GM18507 (cell line): ENCODE measurements around the gene ZNF74.
"Not testable (repeated sequence)": the region's sequence is repeated elsewhere in the genome, so short reads cannot be mapped to it uniquely, and the experiment has no call there.

Source experiments
- DNase-seq: peaks from one replicate; pipeline ENCODE4 v3.0.0; 2011; ENCODE audit warnings: low read depth; ENCODE audit not compliant: insufficient read length; ENCODE audit errors: extremely low spot score
- FAIRE-seq: peaks from 2 replicates; lab custom pipeline; 2011; peaks lifted over from hg19 to GRCh38; lab: Jason Lieb, UNC

The ZNF74 gene

DNA sequence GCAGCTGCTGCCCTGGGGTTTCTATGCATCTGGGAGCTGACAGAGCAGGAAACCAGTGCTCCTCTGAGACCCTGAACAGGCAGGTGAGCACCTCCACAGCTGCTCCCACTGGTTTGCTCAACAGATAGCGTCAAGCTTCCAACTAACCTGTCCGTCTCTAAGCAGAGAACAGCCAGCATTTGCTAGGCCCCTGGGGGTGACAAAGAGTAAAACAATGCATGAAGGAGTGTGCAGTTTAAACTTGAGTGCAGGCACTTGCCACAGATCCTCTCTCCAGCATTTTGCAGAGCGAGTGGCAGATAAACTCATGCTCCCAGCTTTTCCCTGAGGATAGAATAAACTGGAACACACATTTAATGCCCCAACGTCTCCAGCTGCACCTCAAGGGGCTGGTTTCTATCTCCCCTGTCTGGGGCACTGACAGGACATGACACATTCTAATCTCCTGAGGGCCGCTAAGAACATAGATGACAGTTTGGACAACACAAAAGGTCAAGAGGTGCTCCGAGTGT, 20.7 kb upstream of the ZNF74 start:
- DNase-seq, FAIRE-seq: not testable (repeated sequence)

DNA sequence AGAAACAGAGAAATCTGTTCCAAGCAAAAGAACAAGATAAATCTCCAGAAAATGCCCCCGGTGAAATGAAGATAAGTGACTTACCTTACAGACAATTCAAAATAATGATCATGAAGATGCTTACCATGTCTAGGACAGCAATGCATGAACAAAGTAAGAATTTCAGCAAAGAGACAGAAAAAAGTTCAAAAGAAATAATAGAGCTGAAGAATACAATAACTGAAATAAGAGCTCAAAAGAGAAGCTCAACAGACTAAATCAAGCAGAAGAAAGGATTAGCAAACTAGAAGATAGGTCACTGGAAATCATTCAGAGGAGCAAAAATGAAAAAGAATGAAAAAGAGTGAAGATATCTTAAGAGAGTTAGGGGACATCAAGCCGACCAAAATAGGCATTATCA, 19.8 kb upstream of the ZNF74 start:
- FAIRE-seq, DNase-seq: not testable (repeated sequence)

DNA sequence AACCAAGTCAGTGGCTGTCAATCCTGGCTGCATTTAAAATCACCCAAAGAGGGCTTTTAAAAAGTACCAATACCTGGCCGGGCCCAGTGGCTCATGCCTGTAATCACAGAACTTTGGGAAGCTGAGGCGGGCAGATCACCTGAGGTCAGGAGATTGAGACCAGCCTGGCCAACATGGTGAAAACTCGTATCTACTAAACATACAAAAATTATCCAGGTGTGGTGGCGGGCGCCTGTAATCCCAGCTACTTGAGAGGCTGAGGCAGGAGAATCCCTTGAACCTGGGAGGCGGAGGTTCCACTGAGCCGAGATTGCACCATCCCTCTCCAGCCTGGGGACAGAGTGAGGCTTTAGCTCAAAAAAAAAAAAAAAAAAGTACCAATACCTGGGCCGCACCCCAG, 17.7 kb upstream of the ZNF74 start:
- DNase-seq, FAIRE-seq: not testable (repeated sequence)

DNA sequence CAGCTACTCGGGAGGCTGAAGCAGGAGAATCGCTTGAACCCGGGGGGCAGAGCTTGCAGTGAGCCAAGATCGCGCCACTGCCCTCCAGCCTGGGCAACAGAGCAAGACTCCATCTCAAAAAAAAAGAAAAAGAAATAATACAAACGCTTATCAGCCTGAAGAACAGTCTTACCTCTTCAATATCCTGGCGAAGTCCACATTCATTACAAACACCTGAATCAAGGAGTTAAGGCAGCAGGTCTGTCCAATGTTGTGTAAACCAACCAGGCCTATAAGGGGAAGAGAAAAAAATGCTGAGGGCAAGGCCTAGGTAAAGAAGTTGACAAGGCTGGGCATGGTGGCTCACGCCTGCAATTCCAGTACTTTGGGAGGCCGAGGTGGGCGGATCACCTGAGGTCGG, 17.0 kb upstream of the ZNF74 start:
- not testable (repeated sequence) for DNase-seq, FAIRE-seq

DNA sequence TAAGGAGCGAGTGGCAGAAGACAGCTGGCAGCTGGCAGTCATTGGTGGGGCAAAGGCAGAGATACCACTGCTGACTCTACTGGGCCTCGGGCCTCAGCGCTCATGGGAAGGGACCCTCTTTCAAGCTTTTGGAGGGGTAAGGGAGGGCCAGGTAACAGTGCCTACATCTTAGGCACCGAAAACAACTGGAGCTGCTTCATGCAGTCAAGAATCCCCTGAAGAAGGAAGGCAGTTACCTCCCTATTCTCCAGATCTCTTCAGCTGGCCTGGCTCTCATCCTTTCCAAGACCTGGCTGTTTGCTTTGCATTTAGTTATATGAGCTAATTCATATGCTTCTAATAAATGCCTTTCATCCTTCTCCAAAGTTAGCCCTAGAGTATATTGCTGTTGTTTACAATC, 15.8 kb upstream of the ZNF74 start:
- FAIRE-seq: no peak

DNA sequence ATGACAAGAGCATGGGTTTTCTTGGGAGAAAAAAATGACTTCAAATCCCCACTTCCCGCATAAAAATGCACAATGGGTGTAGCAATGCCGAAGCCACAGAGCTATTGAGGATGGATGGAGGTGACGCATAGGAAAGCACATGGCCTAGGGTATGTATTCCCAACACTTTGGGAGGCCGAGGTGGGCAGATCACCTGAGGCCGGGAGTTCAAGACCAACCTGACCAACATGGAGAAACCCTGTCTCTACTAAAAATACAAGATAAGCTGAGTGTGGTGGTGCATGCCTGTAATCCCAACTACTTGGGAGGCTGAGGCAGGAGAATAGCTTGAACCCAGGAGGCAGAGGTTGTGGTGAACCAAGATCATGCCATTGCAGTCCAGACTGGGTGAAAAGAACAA, 15.3 kb upstream of the ZNF74 start:
- FAIRE-seq, DNase-seq: not testable (repeated sequence)

More for the DNA sequence above, 15.8 kb upstream of the ZNF74 start:
- no peak for DNase-seq

DNA sequence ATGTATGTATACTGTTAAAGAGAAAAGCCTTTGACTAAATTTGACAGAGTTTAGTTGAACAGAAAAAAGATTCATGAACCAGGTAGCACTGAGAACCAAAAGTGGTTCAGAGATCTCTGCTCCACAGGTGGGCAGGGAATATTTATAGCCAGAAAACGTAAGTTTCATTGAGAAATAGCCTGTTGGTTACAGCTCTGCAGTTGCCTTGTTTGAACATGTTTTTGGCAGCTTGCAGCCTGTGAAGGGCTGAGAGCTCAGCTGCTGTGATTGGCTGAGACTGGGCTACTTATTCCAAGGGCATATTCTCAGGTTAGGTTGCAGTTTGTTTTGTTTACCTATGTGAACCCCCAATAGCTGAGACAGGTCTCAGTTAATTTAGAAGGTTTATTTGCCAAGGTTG, 13.5 kb upstream of the ZNF74 start:
- DNase-seq (no peak), FAIRE-seq (no peak)

DNA sequence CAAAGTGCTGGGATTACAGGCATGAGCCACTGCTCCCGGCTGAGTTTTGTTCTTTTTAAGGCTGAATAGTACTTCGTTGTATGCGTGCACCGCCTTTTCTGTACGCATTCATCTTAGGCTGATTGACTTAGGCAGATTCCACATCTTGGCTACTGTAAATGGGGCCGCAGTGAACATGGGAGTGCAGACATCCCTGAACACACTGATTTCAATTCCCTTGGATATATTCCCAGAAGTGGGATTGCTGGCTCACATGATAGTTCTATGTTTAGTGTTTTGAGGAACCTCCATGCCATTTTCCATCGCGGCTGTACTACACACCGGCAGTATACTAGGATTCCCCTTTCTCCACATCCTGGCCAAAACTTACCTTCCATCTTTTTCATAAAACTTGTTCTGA, 10.4 kb upstream of the ZNF74 start:
- no peak for FAIRE-seq
- DNase-seq: no peak

DNA sequence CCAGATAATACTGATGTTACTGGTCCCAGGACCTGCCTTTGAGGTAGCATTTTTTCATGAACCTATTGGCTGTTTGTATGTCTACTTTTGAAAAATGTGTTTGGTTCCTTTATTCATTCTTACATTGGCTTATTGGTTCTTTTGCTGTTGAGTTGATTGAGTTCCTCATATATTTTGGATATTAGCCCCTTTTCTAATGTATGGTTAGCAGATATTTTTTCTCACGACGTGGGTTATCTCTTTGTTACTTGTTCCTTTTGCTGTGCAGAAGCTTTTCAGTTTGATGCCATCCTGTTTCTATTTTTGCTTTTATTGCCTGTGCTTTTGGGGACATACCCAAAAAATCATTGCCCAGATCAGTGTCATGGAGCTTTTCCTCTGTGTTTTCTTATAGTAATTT, 9.8 kb upstream of the ZNF74 start:
- no peak for FAIRE-seq
- DNase-seq: no peak

DNA sequence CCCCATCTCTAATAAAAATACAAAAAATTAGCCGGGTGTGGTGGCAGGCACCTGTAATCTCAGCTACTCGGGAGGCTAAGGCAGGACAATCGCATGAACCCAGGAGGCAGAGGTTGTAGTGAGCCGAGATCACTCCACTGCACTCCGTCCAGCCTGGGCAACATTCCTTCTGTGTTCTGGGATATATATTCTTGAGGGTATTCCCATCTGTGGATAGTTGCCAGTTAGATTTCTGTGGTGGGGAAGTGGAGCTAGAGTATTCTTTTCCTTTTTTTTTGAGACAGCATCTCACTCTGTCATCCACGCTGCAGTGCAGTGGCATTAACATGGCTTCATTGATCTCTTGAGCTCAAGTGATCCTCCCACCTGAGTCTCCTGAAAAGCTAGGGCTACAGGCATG, 9.1 kb upstream of the ZNF74 start:
- DNase-seq: no peak
- no peak for FAIRE-seq

DNA sequence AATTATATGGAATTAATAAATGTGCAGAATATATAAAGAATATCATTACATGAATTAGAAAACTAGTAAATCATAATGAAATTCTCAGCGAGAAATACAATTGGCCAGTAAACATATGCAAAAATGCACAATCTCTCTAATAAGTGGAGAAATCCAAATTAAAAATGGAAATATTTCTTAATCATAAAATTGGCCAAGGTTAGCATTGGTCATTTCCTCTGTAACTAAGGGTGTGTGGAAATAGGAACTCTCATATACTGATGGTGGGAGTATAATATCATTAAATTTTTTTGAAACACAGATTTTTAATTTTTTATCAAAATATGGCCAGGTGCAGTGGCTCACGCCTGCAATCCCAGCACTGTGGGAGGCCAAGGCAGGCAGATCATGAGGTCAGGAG, 7.6 kb upstream of the ZNF74 start:
- FAIRE-seq: no peak
- no peak for DNase-seq

DNA sequence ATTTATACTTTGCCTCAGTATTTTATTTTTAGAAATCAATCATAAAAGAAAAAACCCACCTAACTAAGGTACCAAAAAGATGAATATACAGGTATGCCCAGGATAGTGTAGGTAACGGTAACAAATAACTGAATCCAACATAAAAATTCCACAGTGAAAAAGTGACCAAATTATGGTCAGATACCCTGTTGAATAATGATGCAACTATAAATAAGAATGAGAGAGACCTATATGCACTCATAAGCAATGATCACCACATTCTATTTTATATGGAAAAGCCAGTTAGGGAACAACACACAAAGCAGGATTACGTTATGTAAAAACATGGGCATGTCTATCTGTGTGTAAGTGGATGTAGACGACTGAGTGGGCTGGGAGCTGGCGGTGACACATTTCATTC, 7.0 kb upstream of the ZNF74 start:
- DNase-seq (no peak), FAIRE-seq (no peak)

DNA sequence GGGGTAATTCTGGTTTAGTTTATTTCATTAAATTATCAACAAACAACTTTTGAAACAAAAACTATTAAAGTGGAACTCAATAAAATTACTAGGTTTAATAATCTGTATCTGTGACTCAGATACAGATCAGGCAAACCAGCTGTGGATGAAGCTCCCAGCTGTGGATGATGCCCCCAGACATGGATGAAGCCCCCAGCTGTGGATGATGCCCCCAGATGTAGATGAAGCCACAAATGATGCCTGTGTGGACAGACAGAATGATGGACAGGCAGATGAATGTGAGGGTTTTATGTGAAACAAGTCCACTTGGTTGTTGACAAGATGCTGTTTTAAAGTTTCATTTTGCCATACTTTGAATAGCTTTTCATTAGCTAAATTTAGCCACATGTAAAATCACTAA, 5.8 kb upstream of the ZNF74 start:
- no peak for DNase-seq
- FAIRE-seq: no peak

DNA sequence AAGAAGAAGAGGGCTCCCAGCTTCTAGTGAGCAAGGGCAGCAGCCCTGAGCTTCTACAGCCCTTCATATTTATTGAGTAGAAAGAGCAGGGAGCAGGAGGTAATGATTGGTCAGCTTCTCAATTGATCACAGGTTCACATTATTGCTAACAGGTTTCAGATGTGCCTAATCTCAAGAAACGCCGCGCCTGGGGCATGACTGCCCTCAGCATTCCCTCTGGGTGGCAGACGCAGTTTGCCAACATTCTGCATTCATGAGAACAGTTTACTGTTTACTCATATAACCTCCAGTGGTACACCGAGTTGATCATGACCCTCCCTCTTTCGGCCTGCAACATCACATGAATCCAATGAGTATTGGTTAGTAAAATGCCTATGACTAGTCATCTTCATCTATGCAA, 4.7 kb upstream of the ZNF74 start:
- FAIRE-seq (no peak), DNase-seq (no peak)

DNA sequence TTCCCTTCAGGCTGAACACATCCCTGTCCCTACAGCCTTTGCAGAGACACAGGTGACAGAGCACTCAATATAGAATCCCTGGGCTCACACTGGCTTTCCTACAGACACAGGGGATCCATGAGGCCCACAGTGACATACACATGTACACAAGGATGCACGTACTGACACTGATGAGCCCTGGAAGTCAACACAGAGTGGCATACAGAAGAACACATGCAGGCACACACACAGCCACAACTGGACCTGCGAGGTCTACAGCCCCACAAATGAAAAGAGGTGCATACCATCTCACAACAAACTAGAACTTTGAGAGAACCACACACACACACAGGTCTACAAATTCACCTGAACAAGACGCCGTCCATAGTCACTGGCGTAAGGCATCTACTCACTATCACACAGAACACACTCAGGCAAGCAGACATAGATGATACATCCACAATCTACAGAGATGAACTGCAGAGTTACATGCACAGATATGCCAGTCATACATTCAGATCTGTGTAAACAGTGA, 3.5 kb upstream of the ZNF74 start:
- DNase-seq (no peak), FAIRE-seq (no peak)

DNA sequence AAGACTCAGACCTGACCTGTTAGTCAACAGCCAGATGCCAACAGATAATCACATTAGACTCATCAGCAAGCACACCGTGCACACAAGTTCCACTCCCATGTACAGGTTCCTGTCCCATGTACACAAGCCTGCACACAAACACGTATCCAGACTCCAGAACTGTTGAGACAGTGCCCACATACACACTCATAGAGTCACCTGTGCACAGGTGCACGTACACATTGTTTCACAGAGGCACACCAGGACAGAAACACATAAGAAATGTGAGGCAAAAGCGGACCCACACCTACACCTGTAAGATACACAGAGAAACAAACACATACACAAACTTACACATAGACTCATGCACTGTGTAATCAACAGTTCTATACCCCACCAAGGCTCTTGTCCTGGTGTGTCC, 2.7 kb upstream of the ZNF74 start:
- DNase-seq (no peak), FAIRE-seq (no peak)

DNA sequence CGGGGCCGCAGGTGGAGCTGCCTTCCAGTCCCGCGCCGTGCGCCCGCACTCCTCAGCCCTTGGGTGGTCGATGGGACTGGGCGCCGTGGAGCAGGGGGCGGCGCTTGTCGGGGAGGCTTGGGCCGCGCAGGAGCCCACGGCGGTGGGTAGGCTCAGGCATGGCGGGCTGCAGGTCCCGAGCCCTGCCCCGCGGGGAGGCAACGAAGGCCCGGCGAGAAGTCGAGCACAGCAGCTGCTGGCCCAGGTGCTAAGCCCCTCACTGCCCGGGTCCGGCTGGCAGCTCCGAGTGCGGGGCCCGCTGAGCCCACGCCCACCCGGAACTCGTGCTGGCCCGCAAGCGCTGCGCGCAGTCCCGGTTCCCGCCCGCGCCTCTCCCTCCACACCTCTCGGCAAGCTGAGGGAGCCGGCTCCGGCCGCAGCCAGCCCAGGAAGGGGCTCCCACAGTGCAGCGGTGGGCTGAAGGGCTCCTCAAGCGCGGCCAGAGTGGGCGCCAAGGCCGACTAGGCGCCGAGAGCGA, 1.5 kb upstream of the ZNF74 start:
- DNase-seq, FAIRE-seq: not testable (repeated sequence)

DNA sequence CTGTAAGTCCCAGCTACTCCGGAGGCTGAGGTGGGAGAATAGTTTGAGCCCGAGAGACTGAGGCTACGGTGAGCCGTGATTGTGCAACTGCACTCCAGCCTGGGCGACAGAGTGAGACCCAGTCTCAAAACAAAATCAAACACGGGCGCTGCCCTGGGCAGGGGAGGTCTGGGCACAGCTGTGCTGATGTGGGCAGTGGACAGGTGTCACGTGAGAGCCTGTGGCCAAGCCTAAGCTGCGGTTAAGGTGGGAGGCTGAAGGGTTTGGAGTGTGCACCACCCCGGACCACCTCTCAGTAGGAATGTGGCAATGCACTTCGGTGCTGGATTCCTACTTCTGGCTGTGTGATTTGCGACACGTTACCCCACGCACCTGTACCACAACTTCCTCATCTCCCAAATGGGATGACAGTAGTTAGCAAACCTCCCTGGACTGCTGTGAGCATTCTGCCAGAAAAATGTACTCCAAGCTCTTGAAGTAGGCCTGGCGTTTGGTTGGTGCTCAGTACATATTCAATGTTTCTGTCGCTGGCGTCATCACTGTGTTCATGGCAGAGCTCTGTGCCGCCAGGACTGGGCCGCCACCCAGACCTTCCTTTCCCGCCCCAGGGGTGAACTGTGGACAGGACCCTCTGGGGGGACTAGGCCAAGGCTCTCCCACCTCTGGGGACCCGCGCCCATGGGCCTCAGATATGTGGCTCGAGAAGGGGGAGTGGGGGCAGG, 807 bp upstream of the ZNF74 start:
- FAIRE-seq (no peak), DNase-seq (no peak)

DNA sequence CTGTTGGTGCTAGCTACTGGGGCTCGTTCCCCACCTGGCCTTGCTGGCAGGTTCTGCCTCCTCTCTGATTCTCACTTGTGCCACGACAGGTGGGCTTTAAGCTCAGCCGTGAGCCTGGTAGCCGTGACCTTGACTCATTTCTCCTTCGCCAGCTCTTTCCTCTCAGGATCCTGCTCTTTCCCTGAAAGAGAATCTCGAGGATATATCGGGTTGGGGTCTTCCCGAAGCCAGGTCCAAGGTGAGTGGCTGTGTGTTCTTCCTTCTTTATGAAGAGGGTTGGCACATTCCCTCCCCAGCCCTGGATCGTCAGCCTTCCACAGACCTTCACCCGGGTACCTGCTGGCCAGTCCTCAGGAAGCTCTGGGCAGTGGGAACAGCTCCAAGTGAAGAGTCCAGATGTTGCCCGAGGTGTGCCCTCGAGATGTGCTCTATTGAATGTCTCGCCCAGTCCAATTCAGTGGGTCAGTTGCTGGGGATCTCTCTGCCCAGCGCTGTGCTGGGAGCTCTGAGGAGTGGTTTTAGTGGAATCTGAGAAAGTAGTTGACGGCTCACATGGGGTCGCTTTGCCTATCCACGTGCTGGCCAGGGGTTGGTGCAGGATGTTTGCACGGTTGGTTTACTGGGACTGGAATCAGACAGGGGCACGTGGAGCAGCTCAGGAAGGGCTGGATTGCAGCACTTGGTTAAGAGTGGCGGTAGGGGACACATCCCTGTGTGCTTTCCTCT, 1.4 kb downstream of the ZNF74 start:
- DNase-seq (no peak), FAIRE-seq (no peak)

DNA sequence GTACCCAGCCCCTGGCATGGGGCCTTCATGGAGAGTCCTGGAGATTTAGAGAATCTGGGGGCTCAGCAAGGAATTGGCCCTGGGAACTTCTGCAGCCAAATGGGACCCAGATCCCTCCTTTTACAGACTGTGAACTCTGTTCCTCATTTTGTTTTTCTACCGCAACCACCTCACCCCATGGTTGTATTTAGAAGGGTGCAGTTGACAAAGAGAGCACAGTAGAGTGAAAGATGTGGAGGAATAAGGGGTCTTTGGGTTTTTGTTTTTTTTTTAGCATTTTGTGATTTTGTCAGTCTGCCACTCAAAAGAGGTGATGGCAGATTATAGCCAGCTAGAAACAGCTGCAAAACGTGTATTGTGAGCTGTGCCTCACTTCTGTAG, 1.9 kb downstream of the ZNF74 start:
- DNase-seq: no peak
- no peak for FAIRE-seq

DNA sequence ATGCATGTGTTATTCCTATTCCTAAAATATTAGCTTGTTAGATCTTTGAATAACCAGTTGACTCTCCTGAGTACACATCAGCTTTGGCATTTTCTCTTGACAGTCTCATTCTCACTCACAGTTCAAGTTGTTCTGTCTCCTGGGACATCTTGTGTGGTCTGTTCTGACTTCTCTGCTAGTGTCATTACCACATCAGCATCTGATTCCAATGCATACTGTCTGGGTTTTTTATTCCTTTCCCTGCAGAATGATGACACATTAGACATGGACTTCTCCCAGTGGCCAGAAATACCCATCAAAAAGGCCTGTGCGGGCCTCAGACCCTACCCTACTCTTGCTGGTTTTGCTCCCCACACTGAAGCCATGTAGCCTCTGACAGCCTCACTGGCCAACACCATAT, 2.7 kb downstream of the ZNF74 start:
- DNase-seq: no peak
- no peak for FAIRE-seq
